HEK293T (cell line): ENCODE measurements around the gene HNRNPLL.

ENCODE experiments used
- ARNT ChIP-seq: fragments of 450-650 bp; IDR thresholded peaks from 2 replicates; pipeline ENCODE4 v1.6.1; 2017; ENCODE audit warnings: mild to moderate bottlenecking
- BHLHE40 ChIP-seq: fragments of 450-650 bp; IDR thresholded peaks from 2 replicates; pipeline ENCODE4 v1.6.1; 2016; ENCODE audit warnings: mild to moderate bottlenecking, moderate library complexity, borderline replicate concordance
- ELF4 ChIP-seq: fragments of 450-650 bp; IDR thresholded peaks from 2 replicates; pipeline ENCODE4 v1.6.1; 2017; ENCODE audit warnings: antibody characterized with exemption
- FOXM1 ChIP-seq: fragments of 450-650 bp; IDR thresholded peaks from 2 replicates; pipeline ENCODE4 v1.6.1; 2017; ENCODE audit warnings: mild to moderate bottlenecking, borderline replicate concordance
- LEF1 ChIP-seq: fragments of 450-650 bp; IDR thresholded peaks from 2 replicates; pipeline ENCODE4 v1.6.1; 2017; ENCODE audit warnings: mild to moderate bottlenecking, borderline replicate concordance
- SP1 ChIP-seq: fragments of 450-650 bp; IDR thresholded peaks from 2 replicates; pipeline ENCODE4 v1.6.1; 2017
- TARDBP ChIP-seq: fragments of 450-650 bp; IDR thresholded peaks from 2 replicates; pipeline ENCODE4 v1.6.1; 2016

- no peak for TF ChIP-seq FOXM1
- no peak for TF ChIP-seq LEF1
- TF ChIP-seq SP1 = no peak
- no peak for TF ChIP-seq ELF4
- TF ChIP-seq ARNT = no peak
- TF ChIP-seq BHLHE40 = no peak
- no peak for TF ChIP-seq TARDBP
Observed at GRCh38 chr2:38600921-38601455, 1.7 kb downstream of the HNRNPLL start.
